Measurements from ENCODE around the gene MNDA.

Gene MNDA

GRCh38 chr1:158898722-158899121 is 67.6 kb downstream of the MNDA start:
- Histone ChIP-seq H3K9me3 (ENCODE audit: control insufficient read depth, low read length) (no peaks in the 10 kb centered on the region), H3K4me1 (no peaks in the 10 kb centered on the region), H3K4me2 (ENCODE audit: low read length) (no peak overlapping the region), H3K79me2 (no peaks in the 10 kb centered on the region), H2AFZ (no peak overlapping the region), H3K4me3 (ENCODE audit: low read depth, low read length) (no peak overlapping the region), H3K27me3 (ENCODE audit: control insufficient read depth, insufficient read depth, low read length) (no peaks in the 10 kb centered on the region), H3K36me3 (ENCODE audit: control insufficient read depth, insufficient read depth, low read length) (no peaks in the 10 kb centered on the region), H3K27ac (no peak overlapping the region), H3K9ac (no peak overlapping the region)
- TF ChIP-seq CTCF (IDR thresholded peaks at IDR 0.05) = no peak
